Body of pancreas (tissue), 4 donors: Measurements from ENCODE around the gene BMPER.

Source experiments
- CTCF ChIP-seq, 7 experiments: fragments of 450-650 bp in 4 of 7; fragments of 200-600 bp in 3 of 7; sonication (generic) in 3 of 7; IDR thresholded peaks; one replicate each; pipeline ENCODE4 v1.5.1; 2016 to 2019; ENCODE audit warnings: antibody characterized with exemption in 7 of 7
- POLR2A ChIP-seq, 3 donors: fragments of 450-650 bp; IDR thresholded peaks; one replicate each; pipeline ENCODE4 v1.6.1; 2016; ENCODE audit warnings: antibody characterized with exemption in 3 of 3, mild to moderate bottlenecking in 2 of 3

DNA sequence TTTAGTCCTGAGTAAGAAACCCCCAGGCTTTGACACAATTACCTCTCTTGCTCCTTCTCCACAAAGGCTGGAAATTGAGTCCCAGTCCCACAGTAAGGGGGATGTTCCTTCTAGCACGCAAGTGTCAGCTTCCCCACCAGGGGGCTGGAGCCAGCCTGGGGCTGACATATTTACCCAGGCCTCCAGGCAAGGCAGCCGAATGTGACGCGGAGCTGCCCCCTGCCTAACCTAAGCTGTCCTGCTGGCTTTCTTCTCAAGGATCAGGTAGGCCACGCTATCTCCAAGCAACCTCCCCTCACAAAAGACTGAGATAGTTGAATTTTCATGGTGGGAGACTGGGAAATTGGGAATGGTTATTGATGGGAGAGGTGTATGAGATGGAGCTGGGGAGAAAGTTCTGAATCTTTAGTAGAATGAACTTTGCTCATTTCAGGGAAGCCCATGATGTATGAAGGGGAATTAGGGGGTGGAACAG is 19.2 kb upstream of the BMPER start:
- TF ChIP-seq CTCF (IDR thresholded peaks at IDR 0.05) (no peak), POLR2A (IDR thresholded peaks at IDR 0.05) (no peak)
